Left renal cortex interstitium (tissue), 4 donors: Measurements from ENCODE around the gene OPCML. TPM values are rescaled to one million over a fixed set of nuclear protein-coding genes. Genes with fewer than 3 reads are reported as not detected.

Experiments used
- DNase-seq, 4 donors: peaks; one replicate each; pipeline ENCODE4 v3.0.0-alpha.2; 2013; ENCODE audit warnings: low read depth in 4 of 4, low spot score in 2 of 4, missing footprints in 1 of 4
- polyA plus RNA-seq, 4 donors: library from polyadenylated mRNA; unstranded; fragments of 120-200 nt; gene quantifications; one replicate each; pipeline ENCODE4 v1.2.1, GENCODE V29; 2013; ENCODE audit not compliant: insufficient read length in 4 of 4

The OPCML gene
- polyA plus RNA-seq, 4 donors = 12.3 to 15.7 (median 14.3) TPM

DNA sequence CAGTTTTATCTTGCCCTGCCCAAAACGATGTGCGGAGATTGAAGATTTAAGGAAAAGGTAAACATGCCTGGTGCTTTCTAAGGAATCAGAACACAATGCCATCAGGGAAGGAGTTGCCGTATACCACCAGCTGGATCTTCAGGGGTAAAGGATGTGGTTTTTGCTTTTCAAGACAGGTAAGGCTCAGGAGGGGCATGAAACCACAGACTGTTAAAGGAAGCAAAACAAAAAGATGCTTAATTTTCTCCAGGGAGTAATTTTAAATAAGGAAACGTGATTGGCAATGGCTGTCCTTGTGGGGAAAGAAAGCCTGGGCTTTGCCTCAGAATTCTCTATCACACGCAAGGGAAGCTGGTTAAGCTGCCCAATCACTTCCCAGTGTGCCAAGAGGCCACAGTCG lies 655.6 kb downstream of the OPCML start:
- DNase-seq = no peak

DNA sequence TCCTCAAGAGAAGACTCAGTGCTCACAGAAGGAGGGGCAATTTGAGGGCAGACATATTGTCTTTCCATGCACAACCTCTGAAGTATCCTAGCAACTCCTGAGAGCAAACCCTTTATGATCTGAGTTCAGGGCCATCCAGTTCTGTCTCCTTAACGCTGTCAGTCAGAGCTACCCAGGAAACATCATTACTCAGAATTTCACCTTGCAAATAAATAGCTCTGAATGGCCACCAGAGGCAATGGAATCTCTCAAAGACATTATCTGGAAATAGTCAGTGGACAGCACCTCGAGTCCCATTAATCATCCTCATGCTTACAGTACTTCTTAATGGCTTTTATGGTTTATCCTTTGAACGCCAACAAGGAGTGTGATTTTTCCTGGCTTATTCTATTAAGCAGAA lies 656.1 kb downstream of the OPCML start:
- no peak for DNase-seq

GRCh38 chr11:132874638-132875037 lies 657.7 kb downstream of the OPCML start:
- DNase-seq = no peak

DNA sequence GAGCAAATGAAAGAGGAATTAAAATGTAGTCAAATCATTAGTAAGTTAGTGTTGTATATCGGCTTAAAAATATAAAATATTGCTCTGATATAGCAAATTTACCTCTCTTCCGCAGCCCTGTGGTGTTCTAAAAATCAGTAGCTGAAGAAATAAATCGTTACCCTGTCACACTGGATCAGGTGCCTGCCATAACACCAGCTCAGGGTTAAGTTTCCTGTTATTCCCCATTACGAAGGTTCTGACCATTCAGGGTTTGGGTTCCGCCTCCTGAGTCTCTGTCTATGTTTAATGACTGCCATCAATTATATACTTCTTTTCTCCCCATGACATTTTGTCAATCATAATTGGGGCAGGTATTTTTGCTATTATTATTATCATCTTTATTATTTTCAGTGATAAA lies 658.5 kb downstream of the OPCML start:
- no peak for DNase-seq

DNA sequence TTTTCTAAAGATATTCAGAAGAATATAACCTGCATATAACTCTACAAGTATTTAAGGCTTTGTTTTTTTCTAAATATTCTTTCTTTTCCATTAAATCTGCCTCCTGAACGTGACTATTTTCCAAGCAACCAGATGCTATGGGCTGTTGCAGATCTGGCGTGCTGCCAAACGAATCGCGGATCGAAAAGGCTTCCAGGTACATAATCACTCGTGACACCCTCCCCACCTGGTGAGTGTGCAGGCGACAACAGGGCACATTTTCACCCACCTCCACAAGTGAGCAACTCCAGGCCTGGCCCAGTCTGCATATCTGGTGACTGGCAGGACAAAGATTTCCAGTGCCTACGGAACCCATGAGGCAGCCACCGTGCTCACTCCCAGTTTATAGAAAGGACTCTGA lies 660.1 kb downstream of the OPCML start:
- no peak for DNase-seq

DNA sequence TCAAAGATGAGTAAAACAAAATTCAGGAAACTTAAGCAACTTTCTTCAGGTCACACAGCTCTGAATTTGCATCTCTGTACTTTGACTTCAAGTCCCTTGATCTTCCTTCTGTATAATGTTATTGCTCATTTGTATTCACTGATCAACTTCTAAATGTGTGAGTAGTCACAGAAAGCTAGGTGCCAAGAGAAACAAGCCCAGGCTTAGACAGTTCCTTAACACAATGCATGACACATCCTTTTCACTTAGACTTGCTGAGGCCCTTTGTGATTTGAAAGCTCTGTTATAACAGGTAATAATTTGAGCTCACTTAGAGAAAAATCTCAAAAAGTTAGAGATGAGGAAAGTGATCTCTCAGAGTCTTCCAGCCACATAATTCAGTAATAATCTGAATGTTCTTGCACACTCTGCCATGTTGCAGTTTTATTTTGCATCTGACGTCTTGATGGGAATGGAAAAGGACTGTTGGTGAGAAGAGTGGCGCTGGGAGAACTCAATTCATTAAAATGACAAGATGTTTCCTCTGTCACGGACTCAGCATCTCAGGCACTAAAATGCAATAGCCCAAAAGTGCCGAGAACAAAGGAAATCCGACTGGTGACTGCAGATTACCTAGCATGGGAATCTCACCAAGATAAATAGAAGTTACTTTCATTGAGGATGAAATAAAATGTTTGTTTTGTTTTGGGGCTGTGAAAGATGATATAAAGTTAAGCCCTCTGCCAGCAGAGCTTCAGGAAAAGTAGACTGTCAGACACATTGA lies 665.3 kb downstream of the OPCML start:
- DNase-seq = no peak

DNA sequence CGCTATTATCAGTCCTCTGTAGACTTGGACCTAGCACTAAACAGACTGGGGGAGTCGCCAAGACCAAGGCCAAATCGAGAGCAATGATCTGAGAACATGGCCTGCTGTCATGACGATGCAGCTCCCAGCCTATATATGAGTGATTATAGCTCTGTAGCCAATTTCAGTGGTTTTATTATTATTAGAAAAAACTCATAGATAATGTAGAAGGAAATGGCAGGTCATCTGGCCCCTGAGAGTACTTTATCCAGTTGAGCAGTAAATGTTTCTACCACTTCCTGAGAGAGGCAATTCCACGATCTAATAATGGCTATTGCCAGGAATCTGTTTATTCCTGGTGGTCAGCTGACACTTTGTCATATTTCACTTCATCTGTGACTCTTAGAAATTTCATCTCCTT lies 666.7 kb downstream of the OPCML start:
- DNase-seq = no peak

- DNase-seq = no peak
Measured at GRCh38 chr11:132864811-132865576, 667.3 kb downstream of the OPCML start.

- no peak for DNase-seq
Measured at GRCh38 chr11:132862933-132863332, 669.4 kb downstream of the OPCML start.

- no peak for DNase-seq
Measured at GRCh38 chr11:132862137-132862536, 670.2 kb downstream of the OPCML start.

GRCh38 chr11:132859306-132859705 lies 673.0 kb downstream of the OPCML start:
- no peak for DNase-seq

DNA sequence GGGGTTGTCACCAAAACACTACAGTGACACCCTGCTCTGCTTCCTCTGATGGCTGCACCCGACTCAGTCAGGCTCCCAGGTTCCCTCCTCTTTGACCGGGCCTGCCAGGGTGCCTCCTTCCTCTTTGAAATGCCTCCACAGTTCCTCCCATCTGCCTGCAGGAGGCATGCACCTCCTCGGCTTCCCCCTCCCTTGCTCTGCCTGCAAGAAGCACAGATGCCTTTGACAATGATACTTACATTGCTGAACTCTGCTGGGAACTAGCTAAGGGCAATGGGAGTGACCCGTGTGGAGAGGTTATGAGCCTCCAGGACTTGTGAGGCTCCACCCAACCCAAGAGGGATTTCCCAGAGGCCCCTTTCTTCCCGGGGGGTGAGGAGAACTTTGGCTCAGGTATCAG lies 674.1 kb downstream of the OPCML start:
- no peak for DNase-seq

DNA sequence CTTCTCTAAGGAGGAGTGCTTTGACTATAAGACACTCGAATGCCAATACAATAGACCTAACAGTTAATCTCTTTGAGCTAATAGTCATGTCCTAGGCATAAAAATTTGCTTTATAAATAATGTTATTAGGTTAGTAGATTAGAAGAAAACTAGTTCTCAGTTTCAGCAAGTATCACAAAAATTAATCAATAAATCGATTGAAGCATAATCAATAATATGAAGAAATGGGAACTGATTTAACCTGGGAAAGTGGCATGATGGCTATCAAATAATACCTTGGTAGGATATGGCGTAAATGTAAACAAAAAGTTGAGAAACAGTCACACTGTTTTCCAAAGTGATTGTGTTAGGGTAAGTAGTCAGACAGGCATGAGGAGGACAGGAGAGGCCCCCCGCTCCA lies 676.3 kb downstream of the OPCML start:
- DNase-seq = no peak

DNA sequence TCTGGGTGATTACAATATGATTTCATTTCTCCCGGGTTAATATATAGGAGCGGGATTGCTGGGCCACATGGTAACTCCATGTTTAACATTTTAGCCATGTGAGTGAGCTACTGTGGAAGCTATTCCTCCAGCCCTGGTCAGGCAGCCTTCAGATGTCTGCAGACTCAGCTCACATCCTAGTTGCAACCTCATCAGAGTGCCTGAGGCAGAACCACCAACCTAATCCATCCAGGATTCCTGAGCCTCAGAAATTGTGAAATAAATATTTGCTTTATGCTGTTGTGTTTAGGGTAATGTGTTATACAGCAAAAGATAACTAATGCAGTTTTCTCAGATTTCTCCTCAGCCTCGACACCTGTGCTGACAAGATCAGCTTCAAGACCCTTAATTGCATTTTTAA lies 676.8 kb downstream of the OPCML start:
- no peak for DNase-seq

GRCh38 chr11:132853886-132854285 lies 678.4 kb downstream of the OPCML start:
- no peak for DNase-seq

DNA sequence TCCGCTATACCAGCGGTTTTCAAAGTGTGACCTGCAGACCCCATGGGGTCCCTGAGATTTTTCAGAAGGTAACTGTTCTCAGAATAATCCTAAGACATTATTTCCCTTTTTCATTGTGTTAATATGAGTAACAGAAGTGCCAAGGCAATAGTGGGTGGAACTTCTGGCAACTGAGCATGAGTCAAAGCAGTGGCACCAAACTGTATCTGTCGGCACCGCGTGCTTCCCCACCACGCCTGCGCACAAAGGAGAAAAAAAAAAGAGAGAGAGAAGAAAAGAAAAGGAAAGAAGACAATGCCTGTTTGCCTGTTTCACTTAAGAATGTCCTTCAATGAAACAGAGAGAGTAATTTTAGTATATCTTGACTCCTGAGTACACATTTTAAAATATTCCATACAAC lies 679.9 kb downstream of the OPCML start:
- DNase-seq = no peak

DNA sequence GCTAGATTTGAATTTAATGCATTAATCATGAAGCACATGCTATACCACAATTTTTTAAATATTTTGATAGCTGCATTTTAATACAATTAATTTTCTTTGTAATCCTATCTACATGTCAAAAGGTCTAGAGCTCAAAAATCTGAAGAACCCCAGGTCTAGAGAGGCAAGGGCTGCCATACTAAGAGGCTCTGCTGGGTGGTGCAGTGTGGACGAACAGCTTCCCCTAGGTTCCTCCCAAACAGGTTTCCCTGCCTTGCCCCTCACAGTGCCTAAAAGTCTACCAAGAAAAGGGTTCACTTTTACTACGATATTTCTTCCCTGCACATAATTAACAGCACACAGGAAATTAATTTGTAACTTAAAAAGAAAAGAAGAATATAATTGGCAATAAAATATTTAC lies 681.1 kb downstream of the OPCML start:
- no peak for DNase-seq

DNA sequence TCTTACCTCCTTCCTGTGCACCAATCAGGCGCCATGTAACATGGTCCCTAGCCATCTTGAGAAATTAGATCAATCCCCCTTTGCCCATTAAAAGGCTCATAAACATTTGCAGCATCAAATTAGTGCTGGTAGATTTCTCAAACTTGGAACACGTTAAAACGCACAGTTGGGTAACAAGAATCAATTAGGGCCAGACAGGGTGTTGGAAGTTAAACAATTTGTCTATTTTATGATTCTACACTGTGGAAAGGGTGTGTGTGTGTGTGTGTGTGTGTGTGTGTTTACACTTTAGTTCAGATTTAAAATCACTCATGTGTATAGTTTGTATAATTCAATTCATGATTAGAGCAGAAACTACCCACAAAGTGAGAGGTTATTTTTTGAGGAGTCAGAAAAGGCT lies 682.0 kb downstream of the OPCML start:
- DNase-seq = no peak

DNA sequence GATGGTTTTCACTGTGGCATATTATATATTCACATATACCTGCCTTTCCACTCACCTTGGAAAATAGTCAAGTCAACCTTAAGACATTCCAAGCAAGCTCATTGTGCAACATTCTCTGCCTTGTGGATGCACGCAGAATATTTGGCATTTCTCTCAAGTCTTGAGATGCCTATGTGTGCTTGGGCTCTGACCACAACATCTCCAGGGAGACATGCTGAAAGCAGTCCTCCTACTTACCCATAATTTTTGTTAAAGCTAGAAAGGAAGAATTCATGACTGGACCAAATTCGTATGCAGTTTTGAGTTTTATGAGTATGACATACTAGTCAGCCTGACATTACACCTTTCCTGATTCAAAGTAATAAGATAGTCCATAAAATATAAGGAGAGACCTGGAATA lies 684.0 kb downstream of the OPCML start:
- DNase-seq = no peak

GRCh38 chr11:132846075-132846474 lies 686.2 kb downstream of the OPCML start:
- DNase-seq = no peak

DNA sequence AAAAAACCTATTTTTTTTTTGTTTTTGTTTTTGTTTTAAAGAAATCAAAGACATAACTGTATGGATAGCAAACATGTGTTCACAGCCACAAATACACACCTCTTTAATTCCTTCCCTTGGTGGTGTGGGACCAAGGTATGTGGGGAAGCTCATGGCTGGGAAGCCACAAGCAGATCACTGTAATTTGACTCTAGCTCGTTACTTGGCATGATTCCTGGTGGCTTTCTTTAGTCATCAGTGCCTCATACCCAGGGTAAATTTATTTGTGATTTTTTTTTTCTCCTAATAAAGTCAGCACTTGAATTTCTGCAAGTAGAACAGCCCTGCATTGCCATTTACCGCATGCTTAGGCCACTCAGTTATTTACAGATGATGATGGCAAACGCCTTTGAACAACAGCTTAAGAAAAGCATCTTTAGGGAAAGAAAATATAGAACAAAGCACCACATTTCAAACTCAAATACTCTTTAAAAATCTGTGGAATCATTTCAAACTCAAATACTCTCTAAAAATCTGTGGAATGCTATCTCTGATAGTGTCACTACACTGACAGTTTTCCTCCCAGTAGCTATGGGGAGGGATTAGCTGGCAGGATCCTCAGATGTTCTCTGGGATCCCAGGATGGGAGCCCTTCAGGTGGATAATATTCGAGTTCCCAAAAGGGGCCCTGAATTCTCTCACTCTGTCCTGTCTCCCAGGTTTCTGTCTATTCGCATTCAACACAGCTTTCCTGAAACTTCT lies 687.2 kb downstream of the OPCML start:
- no peak for DNase-seq

DNA sequence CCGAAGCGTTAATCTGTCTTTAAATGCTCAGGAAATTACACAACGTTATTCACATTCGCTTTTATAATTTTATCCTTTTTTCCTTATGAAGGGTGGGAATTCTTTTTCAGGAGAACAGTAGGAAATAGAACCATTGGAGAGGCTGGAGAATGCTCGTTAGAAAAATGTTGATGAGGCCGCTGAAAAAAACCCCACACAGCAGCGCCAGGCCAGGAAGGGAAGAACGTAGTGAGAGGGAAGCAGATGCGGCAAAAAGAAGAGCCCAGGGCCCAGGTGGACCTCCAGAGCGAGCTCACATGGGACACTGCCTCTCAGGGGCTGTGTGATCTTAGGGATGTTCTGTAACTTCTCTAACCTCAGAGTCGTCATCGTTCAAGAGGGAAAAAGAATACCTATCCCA lies 691.6 kb downstream of the OPCML start:
- DNase-seq = no peak
